ENCODE results near the gene SIRT7. TPM values are rescaled to one million over a fixed set of nuclear protein-coding genes. Genes with fewer than 3 reads are reported as not detected.

Gene SIRT7
- total RNA-seq, 2 experiments from 2014 or later = 49.1 to 69.3 TPM

DNA sequence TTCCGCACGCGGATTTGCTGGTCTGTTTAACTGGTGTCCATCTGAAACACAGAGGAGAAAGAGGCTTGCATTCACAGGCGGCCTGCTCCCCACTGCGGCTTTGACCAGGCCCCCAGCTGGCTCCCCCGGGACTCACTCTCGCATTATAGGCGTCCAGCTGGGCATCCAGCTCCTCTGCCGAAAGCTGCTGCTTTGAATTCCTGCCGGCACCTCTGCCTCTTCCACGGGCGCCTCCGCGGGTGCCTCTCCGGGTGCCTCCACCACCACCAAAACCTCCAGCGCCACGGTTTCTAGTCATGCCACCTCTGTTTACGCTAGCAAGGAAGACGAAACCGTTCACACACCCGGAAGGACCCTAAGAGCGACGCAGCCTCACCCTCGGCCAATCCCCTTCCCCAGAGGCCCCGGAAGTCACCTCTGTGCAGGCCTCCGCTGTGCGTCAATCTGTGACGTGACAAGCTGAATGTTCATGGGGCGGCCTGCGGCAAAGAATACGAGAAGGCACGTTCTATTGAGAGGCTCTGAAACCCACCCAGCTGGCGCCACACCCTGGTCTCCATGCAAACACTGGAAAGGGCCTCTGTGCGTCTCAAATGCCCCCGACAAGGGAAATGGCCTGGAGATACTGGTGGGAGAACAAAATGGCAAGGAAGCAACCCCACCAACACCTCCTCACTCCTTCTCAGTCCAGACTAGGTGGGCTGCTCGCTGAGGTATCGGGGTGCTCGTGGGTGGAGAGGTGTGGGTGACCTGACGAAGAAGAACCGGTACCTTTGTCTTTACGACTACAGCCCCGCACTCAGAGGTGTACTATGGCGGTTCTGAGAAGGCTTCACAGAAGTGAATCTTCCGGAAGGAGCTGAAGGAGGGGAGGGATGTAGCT lies 29.6 kb downstream of the SIRT7 start:
- Histone ChIP-seq H3K79me2 (ENCODE audit: insufficient read depth, low read depth, low read length) (peaks cover 56% of the 10 kb centered on the region), H3K4me3 (ENCODE audit: low read depth, low read length, poor library complexity, severe bottlenecking) (no peak overlapping the region), H4K20me1 (ENCODE audit: insufficient read depth, low read length) (peaks cover 22% of the 10 kb centered on the region), H2AFZ (ENCODE audit: low read length) (no peak overlapping the region), H3K36me3 (ENCODE audit: insufficient read depth, low read length) (peaks cover 76% of the 10 kb centered on the region), H3K4me1 (ENCODE audit: insufficient read depth, low read length, poor library complexity, severe bottlenecking) (peaks cover 20% of the 10 kb centered on the region), H3K9me3 (ENCODE audit: low read length) (no peaks in the 10 kb centered on the region), H3K9me2 (ENCODE audit: insufficient read depth, low read length) (no peaks in the 10 kb centered on the region), H3K27ac (ENCODE audit: low read depth, low read length, poor library complexity, severe bottlenecking) (no peak overlapping the region), H3K4me2 (ENCODE audit: low read length) (no peak overlapping the region)
- ChIA-PET POLR2A (no interaction called here), CTCF (ENCODE audit: unreplicated experiment) (no interaction called here)
- intact Hi-C loops (cut with micrococcal nuclease; ENCODE audit: unreplicated experiment) = no loop called here
- no peak for DNase-seq (ENCODE audit: low spot score)
- no TSS peak for BruUV-seq (replicated peaks)
- TF ChIP-seq EZH2phosphoT487 (IDR thresholded peaks at IDR 0.05; ENCODE audit: borderline replicate concordance, low read depth, low read length) = no peak
- TF ChIP-seq, protein P1, sequence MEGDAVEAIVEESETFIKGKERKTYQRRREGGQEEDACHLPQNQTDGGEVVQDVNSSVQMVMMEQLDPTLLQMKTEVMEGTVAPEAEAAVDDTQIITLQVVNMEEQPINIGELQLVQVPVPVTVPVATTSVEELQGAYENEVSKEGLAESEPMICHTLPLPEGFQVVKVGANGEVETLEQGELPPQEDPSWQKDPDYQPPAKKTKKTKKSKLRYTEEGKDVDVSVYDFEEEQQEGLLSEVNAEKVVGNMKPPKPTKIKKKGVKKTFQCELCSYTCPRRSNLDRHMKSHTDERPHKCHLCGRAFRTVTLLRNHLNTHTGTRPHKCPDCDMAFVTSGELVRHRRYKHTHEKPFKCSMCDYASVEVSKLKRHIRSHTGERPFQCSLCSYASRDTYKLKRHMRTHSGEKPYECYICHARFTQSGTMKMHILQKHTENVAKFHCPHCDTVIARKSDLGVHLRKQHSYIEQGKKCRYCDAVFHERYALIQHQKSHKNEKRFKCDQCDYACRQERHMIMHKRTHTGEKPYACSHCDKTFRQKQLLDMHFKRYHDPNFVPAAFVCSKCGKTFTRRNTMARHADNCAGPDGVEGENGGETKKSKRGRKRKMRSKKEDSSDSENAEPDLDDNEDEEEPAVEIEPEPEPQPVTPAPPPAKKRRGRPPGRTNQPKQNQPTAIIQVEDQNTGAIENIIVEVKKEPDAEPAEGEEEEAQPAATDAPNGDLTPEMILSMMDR (conservative IDR thresholded peaks at IDR 0.05; ENCODE audit: low read length) = no peak

DNA sequence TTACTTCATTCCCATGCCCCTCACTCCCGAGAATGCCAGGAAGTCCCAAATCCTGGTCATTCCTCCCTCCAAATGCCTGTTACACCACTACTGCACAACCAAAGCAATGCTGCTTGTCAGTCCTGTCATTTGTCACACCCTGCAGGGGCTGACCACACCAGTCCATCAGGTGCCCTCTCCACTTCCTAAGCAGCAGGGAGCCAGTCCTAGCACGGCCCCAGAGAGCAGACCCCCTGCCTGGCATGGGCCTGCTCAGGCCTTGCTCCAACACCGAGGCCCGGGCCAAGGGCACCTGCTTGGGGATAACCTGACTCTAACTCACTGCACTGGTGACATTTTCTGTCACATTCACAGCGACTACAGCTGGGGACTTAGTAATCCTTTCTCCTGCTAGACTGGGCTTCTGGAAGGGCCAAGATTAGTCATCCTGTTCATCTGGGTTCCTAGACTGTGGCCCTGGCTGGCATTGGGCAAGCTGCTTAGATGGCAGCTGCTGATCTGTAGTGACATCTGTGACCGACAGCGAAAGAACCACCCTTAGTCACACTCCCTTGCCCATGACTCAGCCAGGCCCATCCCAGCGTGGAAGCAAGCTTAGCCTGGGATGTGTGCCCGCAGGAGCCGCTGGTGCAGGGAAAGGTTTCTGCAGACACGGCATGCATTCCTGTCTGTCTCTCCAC lies 32.0 kb downstream of the SIRT7 start:
- TF ChIP-seq EZH2phosphoT487 (IDR thresholded peaks at IDR 0.05; ENCODE audit: borderline replicate concordance, low read depth, low read length) = no peak
- TF ChIP-seq, protein P1 (conservative IDR thresholded peaks at IDR 0.05; ENCODE audit: low read length) = no peak
- no peak for DNase-seq (ENCODE audit: low spot score)
- Histone ChIP-seq H3K36me3 (ENCODE audit: insufficient read depth, low read length) (peaks cover 100% of the 10 kb centered on the region), H3K4me1 (ENCODE audit: insufficient read depth, low read length, poor library complexity, severe bottlenecking) (peaks cover 12% of the 10 kb centered on the region), H3K9me3 (ENCODE audit: low read length) (no peaks in the 10 kb centered on the region), H3K79me2 (ENCODE audit: insufficient read depth, low read depth, low read length) (peaks cover 40% of the 10 kb centered on the region), H3K9me2 (ENCODE audit: insufficient read depth, low read length) (no peaks in the 10 kb centered on the region), H4K20me1 (ENCODE audit: insufficient read depth, low read length) (peaks cover 22% of the 10 kb centered on the region), H3K4me2 (ENCODE audit: low read length) (no peak overlapping the region), H3K27ac (ENCODE audit: low read depth, low read length, poor library complexity, severe bottlenecking) (no peak overlapping the region), H2AFZ (ENCODE audit: low read length) (no peak overlapping the region), H3K4me3 (ENCODE audit: low read depth, low read length, poor library complexity, severe bottlenecking) (no peak overlapping the region)
- intact Hi-C loops (cut with micrococcal nuclease; ENCODE audit: unreplicated experiment) = no loop called here
- ChIA-PET CTCF (ENCODE audit: unreplicated experiment) (no interaction called here), POLR2A (interaction anchor here (1.2 to 1.3 kb wide), 2 partner anchors 8 to 13 kb away, joined by 3 to 4 read pairs; no protein-coding TSS in a partner anchor)
- BruUV-seq (replicated peaks) = no TSS peak
